Activated T-cell treated with anti-CD3 and anti-CD28 coated beads for 1 hour (primary cell): ENCODE data around the gene GABRG2.
"Not testable (repeated sequence)": the region's sequence is repeated elsewhere in the genome, so short reads cannot be mapped to it uniquely, and the experiment has no call there.

Source experiments
- DNase-seq: peaks from one replicate; pipeline ENCODE4 v3.0.0-alpha.2; 2020; ENCODE audit warnings: low read depth

The GABRG2 gene

DNA sequence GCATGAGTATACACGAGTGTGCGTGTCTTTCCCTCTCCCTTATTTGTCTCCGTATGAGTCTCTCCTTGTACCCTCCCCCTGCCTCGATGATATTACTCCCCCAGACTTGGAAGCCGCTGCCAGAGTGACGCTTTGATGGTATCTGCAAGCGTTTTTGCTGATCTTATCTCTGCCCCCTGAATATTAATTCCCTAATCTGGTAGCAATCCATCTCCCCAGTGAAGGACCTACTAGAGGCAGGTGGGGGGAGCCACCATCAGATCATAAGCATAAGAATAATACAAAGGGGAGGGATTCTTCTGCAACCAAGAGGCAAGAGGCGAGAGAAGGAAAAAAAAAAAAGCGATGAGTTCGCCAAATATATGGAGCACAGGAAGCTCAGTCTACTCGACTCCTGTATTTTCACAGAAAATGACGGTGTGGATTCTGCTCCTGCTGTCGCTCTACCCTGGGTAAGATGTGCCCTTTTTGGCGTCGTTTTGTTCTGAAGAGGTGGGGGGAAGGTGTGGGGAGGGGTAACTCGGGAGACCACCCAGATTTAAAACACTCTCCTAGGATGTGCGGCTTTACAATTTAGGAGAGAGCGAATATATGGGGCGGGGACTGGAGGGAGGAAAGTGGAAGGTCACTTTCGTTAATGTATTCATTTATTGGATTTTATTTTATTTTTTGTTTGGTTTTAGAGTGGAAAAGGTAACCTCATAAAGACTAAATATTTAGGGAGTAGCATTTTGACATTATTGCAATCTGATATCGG, at the start of gene GABRG2:
GABRG2 (plus strand) TSS at position 119 of the 757 bp plus-strand sequence; CDS start at position 346, 227 bp downstream.
- DNase-seq: no peak

DNA sequence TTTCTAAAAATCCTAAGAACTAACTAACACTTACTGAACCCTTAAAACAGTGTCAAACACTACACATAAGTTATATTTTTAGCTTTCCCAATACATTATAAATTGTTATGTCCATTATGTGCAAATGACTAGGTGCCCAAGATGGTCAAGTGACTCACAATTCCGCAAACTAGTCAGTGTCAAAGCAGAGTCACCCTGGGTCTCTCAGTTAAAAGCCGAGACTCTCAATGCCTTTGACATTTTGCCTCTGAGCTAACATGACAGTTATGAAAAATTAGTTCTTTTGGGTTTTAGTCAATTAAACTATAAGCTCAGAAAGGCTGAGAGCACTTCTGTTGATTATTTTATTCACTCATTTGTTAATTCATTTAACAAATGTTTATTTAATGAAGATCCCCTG, 42.3 kb upstream of the GABRG2 start:
- DNase-seq: no peak

DNA sequence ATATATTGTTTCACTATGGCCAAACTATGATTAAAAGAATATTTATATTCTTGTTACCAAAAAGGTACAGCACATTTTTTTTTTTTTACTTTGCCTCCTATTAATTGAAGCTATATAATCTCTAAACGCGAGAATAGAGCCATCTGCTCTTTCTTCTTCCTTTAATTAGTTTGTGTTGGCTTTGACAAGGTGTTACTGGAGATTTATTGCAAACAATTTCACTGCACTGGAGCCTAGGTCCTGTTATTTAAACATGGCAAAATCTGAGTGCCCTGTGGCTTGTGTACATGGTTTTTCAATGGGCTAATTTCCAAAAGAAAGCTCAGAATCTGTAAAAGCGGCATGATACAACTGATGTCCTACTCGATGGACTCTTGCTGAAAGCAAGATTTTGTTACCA, 40.8 kb upstream of the GABRG2 start:
- DNase-seq: no peak

DNA sequence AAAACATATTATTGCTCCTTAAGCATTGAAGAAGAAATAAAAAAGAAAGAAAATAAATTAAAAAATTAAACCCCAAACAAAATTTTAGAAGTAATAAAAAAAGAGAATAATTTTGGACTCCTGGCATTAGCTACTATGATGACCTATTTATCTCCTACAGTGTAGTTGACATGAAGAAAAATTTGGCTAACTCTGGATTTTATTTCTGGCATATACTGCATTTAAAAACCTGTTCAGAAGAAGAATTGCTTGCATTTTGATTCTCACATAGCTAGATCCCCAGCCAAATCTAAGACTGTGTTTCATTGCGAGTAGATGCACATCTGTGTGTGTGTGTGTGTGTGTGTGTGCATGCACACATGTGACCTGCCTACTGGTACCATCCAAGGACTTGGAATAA, 30.1 kb upstream of the GABRG2 start:
- no peak for DNase-seq

DNA sequence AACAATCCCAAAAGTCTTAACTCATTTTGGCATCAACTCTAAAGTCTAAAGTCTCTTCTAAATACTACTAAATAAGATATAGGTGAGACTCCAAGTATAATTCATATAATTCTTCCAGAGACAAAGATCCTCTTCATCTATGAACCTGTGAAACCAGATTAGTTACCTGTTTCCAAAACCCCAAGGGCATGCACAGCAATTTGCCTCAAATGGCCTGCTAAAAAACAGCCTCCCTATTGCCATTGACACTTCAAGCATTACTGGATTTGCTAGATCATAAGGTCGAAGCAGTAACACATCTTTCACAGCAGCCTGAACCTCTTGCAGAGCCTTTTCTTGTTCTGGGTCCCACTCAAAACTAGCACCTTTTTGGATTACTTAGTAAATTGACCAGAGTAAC, 20.3 kb upstream of the GABRG2 start:
- no peak for DNase-seq

DNA sequence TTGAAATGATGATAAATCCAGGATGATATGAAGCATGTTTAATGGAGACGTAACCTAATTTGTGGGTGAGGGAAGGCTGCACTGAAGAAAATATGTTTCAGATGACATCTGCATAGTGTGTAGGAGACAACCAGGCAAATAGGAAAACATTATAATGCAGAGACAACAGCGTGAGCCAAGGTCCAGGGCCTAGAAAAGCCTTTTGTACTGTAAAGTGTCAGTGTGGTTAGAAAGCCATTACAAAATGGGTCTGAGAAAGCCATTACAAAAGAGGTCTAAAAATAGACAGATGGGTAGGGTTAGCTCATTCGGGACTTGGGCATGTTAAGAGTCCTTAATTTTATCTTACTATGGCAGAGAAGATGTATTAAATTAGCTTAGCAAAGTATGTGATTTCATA, 14.9 kb upstream of the GABRG2 start:
- DNase-seq: no peak

DNA sequence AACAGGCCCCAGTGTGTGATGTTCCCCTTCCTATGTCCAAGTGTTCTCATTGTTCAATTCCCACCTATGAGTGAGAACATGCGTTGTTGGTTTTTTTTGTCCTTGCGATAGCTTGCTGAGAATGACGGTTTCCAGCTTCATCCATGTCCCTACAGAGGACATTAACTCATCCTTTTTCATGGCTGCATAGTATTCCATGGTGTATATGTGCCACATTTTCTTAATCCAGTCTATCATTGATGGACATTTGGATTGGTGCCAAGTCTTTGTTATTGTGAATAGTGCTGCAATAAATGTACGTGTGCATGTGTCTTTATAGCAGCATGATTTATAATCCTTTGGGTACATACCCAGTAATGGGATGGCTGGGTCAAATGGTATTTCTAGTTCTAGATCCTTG, 12.5 kb upstream of the GABRG2 start:
- DNase-seq: not testable (repeated sequence)

DNA sequence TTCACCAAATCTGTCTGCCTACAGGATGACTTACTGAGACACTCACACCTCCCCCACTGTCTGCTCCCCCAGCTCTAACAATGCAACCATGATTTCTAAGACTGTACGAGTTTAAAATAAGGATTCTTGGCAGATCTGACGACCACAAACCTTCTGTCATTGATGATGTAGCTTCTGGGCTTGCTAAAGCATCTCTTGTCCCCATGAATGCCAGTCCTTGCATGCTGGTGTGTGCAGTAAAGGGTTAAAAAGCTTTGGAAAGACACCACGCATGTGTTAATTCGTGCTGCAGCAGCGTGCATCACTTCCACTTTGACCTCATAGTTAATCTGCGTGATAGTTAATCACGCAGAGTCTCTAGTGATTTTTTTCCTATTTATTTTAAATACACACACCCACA, 411 bp upstream of the GABRG2 start:
- DNase-seq: no peak

DNA sequence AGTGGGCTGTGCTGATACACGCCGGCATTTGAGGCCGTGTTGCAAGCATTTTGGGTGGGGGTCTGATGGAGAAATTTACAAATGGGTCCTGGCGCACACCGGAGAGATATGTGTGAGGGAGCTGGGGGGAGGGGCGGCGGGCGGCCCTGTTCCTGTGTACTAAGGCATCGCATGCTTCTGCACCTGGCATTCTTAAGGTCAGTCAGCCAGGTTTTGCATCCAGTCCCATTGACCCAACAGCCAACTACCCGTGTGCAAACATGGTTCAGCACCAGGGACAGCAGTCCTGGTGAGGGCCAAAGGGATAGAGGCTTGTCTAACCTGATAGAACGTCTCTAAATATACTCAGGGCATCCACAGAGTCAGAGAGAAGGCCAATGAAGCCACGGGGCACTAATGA, 839 bp downstream of the GABRG2 start:
- DNase-seq: no peak

DNA sequence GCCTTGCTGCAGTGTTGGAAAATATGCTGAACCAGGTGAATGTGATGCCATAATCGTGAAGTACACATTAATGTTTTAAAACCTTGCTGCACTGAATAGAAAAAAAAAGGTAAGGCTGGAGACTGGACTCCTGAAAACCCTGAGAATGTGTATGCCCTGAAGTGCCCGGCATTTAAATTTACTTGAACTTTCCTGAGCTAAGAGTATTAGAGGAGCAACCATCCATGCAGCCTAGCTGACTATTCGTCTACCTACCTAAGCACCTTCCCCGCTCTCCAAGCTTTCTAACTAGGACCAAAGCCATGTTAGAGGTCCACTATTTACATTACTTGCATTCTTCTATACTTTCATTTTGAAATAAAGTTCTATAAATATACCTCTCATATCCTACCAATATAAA, 1.4 kb downstream of the GABRG2 start:
- no peak for DNase-seq

DNA sequence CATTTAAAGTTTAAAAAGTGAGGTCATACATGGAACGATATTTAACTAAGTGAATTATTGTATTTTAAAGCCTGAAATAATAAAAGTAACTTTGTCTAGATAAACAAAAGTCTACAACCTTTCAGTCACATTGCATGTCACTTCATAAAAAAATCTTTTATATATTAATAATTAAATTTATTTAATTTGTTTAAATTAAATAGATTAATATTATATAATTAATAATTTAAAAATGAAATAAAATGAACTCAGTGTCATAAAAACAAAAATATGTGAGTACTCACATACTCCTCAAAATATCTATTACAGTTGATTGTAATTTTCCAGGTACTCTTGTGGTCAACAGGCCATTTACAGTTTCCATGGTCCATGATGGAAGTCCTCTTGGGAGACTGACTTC, 11.2 kb downstream of the GABRG2 start:
- DNase-seq: no peak

DNA sequence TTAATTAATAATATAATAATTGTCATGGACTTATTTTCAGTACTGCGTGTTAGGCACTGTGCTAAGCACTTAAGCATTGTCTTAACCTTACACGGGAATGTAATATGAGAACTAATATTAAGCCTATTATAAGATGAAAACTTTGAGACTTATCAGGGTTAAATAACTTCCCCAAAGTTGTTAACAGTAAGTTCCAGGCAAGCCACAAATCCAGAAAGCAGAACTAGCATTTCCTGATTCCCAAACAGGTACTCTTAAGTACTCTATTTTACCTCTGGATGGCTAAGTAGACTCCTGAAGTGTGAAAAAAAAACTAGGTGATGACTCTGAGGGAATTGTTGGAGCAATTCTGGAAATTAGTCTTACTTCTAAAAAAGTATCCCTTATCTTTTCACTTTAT, 23.8 kb downstream of the GABRG2 start:
- DNase-seq: no peak

DNA sequence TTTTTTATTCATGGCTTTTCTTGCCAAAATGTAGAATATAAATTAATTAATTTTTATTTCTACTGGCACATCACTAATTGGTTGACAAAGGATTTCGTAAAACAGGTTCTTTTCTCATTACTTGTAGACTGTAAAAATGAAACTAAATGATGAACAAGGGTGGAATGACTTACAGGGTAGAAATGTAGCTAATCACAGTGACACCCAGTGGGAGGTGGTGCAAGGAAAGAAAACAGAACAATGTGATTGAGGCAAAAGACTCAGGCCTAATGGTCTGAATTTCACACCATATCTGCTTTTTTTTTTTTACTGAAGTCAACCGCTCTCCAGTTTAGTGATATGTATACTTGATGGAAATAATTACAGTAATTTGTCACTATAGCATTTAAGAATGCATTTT, 28.9 kb downstream of the GABRG2 start:
- no peak for DNase-seq

DNA sequence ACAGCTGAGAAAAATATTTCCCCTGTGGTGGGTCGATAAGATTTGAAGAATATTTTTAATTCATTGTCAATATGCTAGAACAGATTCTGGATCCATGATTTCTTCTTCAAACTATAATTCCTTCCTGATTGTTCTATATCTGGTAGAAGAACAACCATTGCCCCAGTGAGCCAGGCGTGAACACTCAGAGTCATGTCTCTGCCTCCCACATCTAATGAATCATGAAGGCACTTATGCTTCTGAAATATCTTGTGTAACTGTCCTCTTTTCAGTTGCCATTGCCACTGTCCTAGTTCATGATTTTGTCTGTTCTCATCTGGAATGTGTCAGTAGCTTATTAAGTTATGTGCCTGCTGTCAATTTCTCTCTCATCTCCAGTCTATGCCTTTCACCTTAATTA, 40.0 kb downstream of the GABRG2 start:
- DNase-seq: no peak

DNA sequence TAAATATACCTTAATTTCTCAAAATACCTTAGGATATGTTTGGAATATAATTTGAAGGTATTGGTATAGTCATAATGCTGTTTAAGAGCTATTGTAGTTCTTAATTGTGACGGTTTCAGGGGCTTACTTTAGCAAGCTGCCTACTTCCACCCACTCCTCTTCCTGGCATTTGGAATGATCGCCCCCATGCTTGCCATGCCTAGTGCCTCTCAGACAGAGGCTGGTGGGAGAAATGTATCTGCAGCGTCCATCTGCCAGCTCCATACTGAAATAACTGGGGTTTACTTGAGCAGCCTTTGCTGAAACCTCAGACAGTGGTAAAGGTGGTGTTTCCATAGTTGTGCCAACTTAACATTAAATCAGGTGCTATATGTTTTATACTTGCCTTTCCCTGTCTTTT, 52.2 kb downstream of the GABRG2 start:
- no peak for DNase-seq

DNA sequence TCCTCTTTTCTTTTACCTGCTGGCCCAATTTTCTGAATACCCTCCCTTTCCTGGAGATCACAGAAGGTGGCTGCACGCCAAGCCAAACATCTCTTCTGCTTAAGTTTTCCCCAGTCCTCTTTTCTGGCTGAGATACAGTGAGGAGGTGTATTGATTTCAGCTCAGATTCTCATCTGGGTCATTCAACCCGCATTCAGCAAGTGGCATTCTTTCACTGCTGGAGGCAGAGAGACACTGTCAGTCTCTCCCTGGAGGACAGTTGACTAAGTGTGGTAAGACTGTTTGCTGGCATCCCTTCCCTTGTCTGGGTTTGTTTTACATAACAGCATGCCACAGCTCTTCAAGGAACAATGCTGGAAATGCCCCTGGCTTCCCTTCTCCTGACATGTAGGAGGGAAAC, 60.5 kb downstream of the GABRG2 start:
- DNase-seq: no peak

DNA sequence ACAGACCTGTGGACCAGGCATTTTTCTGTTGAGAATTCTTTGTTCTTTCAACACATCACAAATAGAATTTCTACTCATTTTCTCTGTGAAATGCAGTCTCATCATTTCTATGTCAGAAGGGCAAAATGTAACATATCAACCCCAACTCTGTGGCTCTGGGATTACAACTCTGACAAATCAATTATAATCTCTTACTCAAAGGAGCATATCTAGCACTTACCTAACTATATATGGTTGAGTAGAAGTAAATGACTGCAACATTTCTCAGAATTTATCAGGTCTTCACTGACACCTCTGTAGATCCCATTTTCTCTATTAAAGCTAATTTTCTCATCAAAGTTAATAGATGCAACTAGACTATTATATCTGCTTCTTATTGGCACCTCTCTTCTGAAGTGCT, 64.8 kb downstream of the GABRG2 start:
- DNase-seq: no peak

DNA sequence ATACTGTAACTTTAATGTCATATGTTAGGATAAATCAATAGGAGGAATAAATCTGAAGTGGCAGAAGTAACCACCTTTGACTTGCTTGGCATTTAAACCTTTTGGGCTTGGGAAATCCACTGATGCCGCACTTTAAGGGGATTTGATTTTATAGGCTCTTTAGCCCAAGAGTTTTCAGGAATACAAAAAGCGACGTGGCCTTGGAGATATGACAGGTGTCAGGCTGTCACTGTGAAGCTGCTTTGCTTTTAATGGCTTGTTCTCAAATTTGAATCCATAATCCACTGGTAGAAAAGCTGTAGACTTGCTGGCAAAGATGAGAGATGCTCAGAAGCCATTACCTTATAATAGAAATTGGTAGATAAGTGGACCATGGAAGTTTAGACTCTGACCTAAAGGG, 71.6 kb downstream of the GABRG2 start:
- no peak for DNase-seq

DNA sequence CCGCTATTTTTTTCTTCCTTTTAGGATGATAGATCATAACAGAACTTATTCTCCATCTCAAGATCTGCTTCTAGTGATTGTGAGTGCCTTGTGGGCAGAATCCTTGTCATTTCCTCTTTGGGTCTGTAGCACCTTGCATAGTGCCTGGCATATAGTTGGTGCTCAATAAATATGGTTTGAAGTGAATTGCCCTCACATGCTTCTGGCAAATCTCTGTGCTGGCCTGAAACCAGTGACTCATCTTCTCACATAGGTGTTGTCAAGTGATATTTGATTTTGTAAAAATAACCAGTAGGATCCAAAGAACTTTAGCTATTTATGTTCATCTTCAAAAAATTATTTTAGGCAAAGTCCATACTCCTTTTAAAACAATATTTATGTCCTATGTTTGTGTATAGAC, 86.7 kb downstream of the GABRG2 start:
- DNase-seq: no peak

DNA sequence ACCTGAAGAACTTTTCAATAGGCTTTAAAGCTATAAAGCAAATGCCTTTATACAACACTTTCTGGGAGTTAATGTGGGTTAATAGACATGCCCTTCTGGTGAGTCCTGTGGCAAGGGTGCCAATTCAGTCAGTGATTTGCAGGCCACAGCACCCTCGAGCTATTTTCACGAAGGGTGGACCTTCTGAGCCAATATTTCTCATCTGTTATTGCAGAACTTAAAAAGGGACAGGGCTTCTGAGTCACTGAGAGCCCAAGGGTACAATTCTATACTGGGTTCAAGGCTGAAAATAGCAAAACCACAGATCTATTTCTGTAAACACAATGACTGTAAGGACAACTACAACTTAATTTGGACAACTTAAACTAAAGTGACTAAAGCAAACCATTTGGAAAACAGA, 92.8 kb downstream of the GABRG2 start:
- DNase-seq: no peak

DNA sequence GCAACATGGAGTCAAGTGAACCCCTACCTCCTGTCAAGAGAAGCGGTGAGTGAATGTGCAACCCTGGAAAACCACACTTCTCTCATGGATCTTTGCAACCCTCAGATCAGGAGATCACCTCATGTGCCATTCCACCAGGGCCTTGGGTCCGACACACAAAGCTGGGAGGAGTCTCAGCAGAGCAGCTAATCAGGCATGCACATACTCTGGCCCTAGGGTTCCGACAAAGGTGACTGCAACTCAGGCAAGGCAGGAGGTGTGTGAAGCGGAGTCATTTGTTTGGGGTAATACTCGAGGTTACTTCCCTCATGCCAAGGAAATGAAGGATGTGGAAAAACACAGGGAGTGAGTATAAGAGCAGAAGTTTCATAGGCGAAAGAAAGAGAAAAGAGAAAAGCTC, 96.1 kb downstream of the GABRG2 start:
- DNase-seq: no peak

DNA sequence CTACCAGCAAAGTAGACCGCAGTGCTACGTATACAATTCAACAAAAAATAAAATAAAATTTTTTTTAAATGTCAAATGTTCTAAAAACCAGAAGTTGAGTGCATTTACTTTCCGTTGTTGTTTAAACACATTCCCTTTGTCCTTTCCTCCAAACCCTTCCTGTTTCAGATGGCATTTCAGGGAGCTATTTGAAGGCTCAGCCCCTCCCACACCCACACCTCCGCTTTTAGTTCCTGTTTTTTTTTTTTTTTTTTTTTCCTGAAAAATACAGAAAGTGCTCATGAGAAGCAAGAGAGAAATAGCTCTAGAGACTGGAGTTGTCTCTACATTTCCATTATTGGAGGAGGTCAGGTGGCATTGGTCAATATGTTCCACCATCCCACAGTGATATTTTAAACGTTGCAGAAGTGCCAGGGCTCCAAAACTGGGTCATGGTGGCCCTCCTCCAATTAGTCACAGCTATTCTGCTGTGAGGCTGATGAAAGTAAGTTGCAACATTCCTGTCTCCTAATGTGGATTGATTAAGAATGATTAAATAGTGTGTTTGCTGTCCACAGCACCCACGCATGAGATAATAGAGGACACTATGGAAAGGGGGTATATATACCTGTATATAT, 106.9 kb downstream of the GABRG2 start:
- DNase-seq: no peak

DNA sequence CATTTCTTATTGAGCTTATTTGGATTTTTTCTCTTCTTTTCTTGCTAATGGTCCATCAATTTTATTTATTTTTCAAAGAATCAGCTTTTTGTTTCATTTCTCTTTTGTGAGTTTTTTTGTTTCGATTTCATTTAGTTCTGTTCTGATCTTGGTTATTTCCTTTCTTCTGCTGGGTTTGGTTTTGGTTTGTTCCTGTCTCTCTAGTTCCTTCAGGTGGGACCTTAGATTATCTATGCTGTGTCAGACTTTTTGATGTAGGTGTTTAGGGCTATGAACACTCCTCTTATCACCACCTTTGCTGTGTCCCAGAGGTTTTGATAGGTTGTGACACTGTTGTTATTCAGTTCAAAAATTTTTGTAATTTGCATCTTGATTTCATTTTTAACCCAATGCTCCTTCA, 119.8 kb downstream of the GABRG2 start:
- no peak for DNase-seq

DNA sequence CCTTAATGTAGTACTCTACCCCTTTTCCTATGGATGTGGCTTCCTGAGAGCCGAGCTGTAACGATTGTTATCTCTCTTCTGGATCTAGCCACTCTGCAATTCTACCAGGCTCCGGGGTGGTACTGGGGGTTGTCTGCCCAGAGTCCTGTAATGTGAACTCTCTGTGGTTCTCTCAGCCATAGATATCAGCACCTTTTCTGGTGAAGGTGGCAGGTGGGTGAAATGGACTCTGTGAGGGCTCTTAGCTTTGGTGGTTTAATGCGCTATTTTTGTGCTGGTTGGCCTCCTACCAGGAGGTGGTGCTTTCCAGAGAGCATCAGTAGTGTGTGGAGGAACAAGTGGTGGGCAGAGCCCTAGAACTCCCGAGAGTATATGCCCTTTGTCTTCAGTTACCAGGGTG, 122.1 kb downstream of the GABRG2 start:
- no peak for DNase-seq
